Measurements from ENCODE around the gene ZSCAN5A.

- TF ChIP-seq CTCF (IDR thresholded peaks at IDR 0.05) (no peak), POLR2A (IDR thresholded peaks at IDR 0.05) (no peak)
Measured at GRCh38 chr19:56341948-56342347, 27.3 kb upstream of the ZSCAN5A start.

Measured in uterus (tissue), 2 donors.